NCI-H82 treated with DMSO at 0.1 percent for 48 hours (cell line): ENCODE results near the gene GLI2.

Experiments
- DNase-seq: peaks from one replicate; lab custom pipeline; 2025; ENCODE audit not compliant: unreplicated experiment; lab: John Stamatoyannopoulos, UW

The GLI2 gene

DNA sequence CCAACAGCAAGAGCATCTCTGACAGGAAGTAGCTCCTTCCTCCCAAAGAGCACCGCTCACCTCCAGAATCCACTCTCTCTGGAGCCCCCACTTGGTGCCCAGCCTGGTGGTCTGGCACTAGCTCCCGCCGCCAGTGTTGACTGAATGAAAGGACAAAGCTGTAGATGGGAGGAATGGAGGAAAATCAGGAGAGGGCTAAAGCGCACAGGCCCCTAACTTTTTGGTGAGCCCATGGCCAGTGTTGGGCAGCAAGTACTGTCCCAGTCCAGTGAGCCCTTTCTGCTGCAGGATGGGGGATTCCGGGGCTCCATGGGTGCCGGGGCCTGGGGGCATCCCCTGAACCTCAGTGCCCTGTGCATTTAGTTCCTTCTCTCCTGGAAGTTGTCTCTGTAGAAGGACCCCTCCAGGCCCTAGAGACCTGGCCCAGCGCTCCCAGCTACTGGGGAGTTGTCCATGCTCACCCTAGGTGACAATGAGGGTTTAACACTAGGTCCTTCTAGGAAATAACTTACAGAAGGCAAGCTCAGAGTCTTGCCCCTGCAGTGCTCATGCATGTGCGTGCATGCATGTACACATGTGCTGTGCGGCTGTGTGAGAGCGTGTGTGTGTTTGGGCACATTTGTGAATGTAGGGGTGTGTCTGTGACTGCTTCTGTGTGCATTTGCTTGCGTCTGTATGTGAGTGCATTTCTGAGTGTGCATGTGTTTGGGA lies 33.6 kb downstream of the GLI2 start:
- no peak for DNase-seq

DNA sequence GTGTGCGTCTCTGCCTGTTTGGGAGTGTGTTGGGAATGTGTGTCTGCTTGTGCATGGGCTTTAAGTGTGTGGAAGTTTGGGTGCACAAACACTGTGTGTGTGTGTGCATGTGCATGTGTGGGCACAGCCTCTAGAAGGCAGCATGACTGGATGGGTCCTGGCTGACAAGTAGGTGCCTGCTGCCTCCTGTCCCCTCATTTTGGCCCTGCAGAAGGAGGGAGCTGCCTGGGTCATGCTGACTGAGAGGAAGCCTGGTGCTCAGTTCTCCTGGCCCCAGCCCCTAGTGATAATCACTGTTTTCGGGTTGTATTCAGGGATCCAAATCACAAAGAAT lies 34.1 kb downstream of the GLI2 start:
- DNase-seq: no peak

DNA sequence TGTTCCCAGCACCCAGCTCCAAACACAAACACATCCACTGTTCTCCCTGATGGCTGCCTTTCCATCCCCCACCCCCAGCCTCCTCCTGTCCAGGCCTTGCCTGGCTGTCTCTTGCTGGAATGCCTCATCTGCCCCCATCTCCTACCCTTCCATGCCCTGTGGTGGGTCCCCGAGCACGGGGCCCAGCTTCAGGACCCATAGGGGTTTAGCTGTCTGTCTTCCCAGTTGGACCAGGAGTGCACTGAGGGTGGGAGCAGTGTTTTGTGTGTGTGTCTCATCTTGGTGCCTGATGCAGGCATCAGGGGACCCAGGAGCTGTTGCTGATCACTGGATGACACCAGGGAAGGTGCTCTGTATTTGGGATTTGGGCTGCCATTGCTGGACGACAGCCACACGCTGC lies 34.5 kb downstream of the GLI2 start:
- DNase-seq: no peak

DNA sequence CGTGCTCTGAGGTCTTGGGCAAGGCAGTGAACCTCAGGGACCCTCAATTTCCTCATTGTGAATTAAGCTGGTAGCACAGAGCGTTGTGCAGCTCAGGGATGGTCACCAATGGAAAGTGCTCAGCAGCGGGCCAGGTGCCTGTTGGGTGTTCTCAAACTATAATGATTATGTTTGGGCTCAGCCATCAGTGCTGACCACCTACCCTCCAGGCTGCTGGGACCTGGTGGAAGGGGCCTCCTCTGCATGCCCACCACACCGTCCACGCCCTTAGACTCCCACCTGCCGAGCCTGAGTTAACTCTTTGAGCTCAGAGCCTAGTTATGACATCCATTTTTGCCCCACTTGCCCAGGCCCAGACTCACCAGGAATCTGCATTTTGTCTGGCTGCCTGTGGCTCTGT lies 35.0 kb downstream of the GLI2 start:
- DNase-seq: no peak

DNA sequence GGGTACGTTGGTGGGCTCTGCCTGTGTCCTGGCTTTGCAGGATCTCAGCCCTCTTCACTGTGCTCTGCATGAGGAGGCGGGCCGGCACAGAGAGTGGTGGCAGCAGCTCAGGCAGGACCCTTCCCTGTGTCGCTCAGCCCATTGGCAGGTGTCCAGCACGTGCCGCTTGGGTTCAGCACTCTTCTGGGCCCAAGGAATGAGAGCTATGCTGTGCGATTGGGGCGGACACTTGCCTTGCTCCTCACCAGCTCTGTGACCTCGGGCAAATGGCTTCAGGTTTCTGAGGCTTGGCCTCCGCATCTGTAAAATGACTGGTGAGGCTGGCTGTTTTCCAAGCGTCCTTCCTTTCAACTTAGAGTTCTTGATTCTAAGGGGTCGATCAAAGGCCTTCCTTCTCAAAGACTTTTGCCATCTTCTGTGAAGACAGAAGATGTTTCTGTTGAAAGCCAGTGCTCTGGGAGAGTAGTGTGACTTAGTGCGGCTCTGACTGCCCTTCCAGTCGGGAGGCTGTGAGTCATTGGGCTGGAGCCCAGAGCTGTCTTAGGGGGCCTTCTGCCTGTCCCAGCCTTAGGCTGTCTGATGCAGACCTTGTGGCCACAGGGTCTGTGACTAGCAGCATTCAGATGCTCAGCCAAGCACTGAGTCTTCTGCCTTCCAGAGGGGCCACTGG lies 35.6 kb downstream of the GLI2 start:
- DNase-seq: no peak

DNA sequence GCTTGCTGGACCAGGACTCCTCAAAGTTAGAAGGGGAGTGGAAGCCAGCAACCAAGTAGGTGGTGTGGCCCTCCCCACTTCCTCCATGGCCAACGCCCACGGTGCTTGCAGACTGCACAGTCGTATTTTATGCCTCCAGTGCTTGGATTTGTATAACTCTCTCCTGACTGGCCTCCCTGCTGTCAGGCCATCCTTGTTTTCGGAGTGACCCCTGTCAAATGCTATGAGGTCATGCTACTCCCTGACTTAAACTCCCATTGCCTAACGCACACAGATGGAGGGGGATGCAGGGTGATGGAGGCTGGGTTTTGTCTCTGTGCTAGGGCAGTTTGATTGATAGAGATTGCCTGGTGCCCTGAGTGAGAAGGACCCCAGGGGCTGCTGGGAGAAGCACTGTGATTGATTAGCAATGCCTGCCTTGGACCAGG lies 36.1 kb downstream of the GLI2 start:
- no peak for DNase-seq

DNA sequence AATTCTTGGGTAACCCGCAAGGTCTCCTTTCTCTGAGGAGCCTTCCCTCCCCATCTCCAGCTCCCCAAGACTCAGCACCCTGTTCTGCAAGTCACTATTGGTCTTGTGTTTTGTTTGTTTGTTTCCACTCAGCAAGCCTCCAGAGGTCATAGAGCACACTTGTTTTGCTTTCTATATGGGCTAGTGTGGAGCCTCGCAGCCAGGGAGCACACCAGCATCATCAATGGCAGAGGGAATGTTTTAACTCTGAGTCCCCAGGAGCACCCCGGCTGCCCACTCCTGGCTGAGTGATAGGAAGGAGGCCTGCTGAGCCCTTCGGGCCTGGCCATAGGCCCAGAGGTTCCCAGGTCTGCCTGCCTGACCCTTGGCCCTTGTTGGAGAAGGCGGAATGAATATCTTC lies 36.6 kb downstream of the GLI2 start:
- DNase-seq: no peak

DNA sequence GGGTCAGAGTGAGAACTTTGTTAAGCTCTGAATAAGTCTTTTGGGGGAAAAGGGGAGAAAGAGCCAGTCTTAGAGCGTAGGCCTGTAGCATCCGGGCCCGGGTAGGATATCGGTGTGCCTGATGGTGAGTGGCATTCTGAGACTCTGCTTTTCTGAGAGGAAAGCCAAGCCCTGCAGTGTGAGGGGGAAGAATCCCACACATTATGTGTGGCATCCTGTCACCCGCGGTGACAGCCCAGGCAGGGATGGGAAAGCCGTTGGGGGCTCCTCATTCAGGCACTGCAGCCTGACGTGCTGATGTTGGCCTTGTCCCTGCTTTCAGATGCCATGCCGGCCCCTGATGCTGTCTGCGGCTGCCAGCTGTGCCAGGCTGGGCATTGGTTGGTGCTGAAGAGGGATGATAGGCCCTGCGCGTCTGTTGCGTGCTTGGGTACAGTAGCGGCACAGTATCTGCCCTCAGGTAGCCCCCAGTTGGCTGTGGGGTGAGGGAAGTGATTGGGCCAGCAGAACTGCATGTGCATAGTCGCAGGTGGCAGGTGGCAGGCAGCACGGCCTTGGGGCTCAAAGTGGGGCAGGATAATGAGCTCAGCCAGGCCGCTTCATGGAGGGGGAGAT lies 37.6 kb downstream of the GLI2 start:
- no peak for DNase-seq

DNA sequence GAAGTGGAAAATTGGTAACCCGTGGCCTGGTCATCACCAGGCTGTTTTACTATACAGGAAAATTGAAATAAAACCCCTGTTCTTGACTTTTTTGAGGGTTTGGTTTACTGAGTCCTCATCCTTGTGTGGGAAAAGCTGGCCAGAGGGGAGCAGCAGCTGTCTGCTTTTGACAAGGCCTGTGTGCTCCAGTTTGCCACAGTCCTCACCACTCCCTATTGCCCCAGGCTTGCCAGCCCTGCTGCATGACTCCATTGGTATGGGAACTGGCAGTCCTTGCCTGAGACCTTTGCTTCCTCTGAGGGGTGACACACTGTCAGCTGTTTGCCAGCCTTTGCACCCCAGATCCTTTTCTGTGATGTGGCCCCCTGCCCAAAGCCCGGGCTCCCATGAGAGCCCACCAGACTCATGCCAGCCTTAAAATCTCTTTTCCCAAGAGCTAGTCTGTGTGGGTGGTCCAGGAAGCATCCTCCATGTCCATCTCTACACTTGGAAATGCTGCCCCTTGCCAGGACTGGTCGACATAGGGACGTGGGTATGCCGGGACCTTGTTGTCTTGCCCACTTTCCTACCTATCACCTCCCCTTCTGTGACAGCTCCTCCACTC lies 39.0 kb downstream of the GLI2 start:
- DNase-seq: no peak

DNA sequence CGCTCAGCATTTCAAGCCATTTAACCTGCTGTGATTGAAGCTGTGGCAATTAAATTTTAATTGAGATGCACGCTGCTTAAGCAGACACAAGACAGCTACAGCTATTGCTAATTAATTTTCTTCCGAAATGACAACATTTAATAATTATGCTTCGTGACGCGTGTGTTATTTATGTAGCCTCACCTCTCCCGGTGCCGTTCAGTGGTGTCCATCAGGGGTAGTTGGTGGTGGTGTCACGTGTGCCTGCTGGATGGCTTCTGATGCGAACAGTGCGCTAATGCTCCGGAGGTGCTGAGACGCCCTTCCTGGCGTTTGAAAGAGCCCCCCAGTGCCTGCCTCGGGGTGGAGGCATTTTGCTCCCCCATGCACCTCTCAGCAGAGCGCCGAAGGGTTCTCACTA lies 39.5 kb downstream of the GLI2 start:
- DNase-seq: no peak

DNA sequence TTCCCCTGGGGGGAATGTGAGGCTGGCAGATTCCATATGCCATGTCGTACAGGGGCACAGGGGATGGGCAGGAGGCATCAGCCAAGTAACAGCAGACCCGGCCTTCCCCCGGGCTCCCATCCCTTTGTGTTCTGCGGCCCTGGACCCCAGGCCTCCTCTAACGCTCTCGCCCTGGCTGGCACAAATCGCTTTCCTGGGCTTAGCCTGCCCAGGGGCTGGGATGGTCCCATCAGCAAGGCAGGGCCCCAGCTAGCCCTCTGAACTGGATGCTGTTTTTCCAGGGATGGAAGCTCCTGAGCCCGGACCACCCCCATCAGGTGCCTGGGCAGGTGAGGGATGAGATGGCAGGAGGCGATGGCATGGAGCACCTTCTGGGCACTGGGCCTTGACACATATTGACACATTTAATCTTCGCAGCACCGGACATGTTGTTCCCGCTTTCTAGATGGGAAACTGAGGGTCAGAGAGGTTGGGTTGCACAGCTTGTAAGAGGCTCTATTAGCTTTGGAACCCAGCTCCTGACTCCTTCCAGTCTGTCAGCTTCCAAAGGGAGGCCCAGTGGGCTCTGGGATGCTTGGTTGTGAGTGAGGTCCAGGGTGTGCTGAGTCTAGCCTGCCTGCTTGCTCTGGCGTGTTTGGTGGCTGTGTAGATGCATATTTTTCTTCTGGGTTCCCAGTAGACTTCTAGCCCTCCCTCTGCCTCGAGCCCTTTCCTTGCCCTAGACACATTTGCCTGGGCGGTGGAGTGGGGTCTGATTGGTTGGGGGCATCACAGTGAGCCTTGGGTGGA lies 40.3 kb downstream of the GLI2 start:
- no peak for DNase-seq

DNA sequence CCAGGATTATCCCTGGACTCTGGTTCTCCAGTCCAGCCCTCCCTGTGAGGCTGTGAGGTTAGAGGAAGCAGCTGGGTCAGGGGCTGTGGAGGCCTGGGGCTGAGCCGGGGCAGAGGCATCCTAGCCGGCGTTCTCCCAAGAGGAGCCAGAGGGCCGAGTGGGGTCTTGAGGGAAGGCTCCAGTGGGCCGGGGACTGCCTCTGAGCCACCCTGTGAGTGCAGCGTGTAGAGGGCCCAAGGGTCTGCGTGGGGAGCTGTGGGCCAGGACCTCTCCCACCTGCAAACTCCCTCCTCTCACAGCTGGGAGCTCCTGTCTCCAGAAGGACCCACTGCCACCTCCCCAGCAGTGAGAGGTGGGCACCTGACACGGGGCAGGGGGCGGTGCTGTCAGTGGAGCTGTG lies 41.0 kb downstream of the GLI2 start:
- DNase-seq: no peak

DNA sequence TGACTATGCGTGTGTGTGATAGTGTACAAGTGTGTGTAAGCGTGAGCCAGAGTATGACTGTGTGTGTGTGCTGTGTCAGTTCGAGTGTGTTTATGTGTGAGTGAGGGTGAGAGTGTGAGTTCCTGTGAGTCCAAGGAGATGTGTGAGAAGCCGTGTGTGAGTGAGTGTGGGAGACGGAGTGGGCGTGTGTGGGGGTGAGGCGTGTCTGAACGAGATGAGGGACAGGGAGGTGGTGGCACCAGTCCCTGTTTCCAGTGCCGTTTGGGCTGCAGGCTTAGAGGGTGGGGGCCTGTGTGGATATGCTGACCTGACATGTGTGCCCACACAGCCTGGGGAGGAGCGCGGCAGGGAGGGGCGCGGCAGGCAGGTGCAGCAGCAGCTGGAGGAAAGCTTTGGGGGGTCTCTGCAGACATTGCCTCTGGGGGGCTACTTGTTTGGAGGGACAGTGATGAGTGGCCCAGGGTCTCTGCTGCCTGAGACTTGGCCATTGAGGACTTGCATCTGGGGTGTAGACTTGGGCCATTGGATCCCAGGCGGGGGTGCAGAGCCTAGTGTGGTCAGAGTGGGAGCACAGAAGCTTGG lies 41.6 kb downstream of the GLI2 start:
- no peak for DNase-seq

DNA sequence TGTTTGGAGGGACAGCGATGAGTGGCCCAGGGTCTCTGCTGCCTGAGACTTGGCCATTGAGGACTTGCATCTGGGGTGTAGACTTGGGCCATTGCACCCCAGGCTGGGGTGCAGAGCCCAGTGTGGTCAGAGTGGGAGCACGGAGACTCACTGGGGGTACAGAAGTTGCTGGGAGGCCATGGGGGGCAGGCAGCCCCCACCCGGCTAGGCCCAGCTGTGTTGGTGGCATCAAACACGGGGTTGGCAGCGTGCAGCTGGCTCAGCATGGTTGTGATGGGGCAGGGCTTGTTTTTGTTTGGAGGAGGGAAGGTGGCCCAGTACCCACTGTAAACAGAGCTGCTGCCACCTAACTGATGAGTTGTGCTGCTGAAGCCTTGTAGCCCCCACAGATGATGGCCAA lies 42.1 kb downstream of the GLI2 start:
- DNase-seq: no peak

DNA sequence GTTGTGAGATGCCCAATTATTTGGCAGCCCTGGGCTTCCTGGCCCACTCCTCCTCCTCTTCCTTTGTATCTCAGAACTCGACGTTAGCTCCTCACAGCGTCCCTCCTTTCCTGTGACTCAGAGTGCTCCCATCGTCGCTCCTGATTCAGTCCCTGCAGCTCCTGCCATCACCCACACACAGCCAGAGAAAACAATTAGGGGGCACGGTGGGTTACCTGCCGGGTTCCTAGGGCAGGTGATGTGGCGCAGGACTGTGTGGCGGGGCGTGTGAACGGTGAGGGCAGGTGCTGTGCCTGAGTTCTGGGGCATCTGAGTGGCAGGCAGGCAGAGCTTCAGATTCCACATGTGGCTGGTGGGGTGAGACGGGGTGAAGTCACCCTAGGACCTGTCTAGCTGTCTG lies 42.6 kb downstream of the GLI2 start:
- no peak for DNase-seq

DNA sequence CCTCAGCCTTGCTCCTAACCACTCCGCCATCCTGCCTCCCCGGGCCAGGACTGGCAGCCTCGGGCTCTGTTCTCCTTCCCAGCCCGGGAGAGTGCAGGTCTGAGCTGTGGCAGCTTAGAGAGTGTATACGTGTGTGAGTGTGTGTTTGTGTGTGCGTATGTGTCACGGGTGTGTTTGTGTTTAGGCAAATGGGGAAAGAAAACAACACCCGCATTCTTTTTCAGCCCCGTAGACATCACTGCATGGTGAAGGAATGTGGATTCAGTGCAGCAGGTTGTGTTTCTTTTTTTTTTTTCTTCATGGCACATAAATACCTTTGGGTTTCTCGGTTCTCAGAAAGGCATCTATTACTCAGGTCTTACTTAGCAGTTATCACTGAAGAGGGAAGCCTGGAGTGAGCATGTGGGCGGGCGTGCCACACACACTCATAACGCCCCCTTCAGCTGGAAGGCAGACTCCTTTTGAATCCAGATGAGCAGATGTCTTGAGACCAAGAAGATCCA lies 44.2 kb downstream of the GLI2 start:
- peak; percentile 38 for DNase-seq

DNA sequence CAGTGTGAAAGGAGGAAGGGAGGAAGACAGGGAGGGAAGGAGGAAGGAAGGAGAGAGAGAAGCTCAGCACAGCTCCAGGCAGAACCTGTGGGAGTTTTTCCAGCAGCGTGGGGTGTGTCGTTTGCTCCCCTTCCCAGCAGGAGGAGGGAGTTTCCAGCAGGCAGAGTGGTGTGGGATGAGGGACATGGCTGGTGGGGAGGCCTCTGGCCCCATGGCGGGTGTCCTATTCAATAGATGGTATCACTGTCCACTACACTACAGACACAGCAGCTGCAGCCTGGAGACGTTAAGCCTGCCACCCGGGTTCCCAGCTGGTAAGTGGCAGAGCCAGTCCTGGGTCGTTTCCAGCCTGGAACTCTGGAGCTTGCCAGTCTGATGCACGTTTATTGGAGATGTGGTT lies 44.7 kb downstream of the GLI2 start:
- no peak for DNase-seq

DNA sequence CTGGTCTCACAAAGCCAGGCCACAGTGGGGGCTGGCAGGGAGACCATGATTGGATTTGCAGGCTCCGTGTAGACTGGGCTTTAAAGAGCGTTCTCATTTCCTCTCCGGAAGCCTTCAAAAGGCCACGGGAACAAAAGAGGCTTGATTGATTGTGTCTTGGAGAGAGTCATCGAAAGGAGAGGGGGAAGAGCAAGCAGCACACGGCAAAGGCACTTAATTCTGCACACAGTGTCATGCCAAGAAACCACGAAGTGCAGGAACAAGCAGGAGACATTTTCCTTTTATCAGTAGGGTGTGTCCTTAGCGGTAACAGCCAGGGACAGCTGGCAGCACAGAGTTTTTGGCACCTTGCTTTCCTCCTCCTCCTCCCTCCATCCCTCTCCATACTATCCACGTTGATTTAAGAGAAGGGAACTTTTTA lies 47.7 kb downstream of the GLI2 start:
- no peak for DNase-seq

DNA sequence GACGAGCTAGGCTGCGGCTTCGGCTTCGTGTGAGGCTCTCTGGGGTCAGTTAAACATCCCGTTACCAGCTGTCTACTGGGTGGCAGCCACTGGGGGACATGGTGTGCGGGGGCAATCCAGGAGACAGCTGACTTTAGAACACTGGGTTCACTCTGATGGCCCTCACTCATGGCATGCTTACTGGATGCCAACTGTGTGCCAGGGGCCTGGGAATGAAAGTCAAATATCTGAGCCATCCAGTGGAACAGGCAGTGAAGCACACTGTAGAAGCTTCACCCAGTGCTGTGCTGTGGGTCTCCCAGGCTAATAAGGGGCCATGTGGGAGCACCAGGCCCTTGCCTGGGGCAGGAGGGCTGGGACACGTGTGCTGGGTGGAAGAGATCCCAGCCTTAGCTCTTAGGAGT lies 48.3 kb downstream of the GLI2 start:
- DNase-seq: no peak
